Esophagus squamous epithelium (tissue), 4 donors: ENCODE measurements around the gene SLC10A3.
A peak's percentile ranks its signal among the peaks of the same experiment; 100 is the strongest.

Experiments
- CTCF ChIP-seq, 6 experiments: fragments of 450-650 bp in 4 of 6; fragments of 200-600 bp in 2 of 6; sonication (generic) in 2 of 6; IDR thresholded peaks; one replicate each; pipeline ENCODE4 v1.5.1; 2016 to 2019; ENCODE audit warnings: antibody characterized with exemption in 6 of 6, mild to moderate bottlenecking in 4 of 6, moderate library complexity in 4 of 6
- POLR2A ChIP-seq, 4 donors: fragments of 450-650 bp; IDR thresholded peaks; one replicate each; pipeline ENCODE4 v1.6.1; 2017; ENCODE audit warnings: antibody characterized with exemption in 4 of 4, mild to moderate bottlenecking in 4 of 4, moderate library complexity in 3 of 4

GRCh38 chrX:154458116-154458953 lies 32.1 kb downstream of the SLC10A3 start, which contains the start of gene PLXNA3:
- TF ChIP-seq CTCF (IDR thresholded peaks at IDR 0.05) (no peak), POLR2A (IDR thresholded peaks at IDR 0.05) (peak in 2 of 4 donors; percentile 51 to 62)
